H9 (cell line): Measurements from ENCODE around the gene CPXM2. TPM values are rescaled to one million over a fixed set of nuclear protein-coding genes. Genes with fewer than 3 reads are reported as not detected.

Experiments
- DNase-seq: peaks from one replicate; pipeline ENCODE4 v3.0.0-alpha.2; 2017
- H2AFZ ChIP-seq: one replicate; pipeline ENCODE4 v1.6.1; 2013; ENCODE audit warnings: mild to moderate bottlenecking, low read length, control low read depth, moderate library complexity
- H2AK5ac ChIP-seq: 2 replicates; pipeline ENCODE4 v1.6.1; 2013; ENCODE audit warnings: low read length, control low read depth, mixed read lengths; ENCODE audit not compliant: insufficient read length
- H2BK120ac ChIP-seq: one replicate; pipeline ENCODE4 v1.6.1; 2013; ENCODE audit warnings: low read depth, mild to moderate bottlenecking, low read length, control low read depth, inconsistent platforms; ENCODE audit not compliant: poor library complexity, severe bottlenecking
- H2BK12ac ChIP-seq: 2 replicates; pipeline ENCODE4 v1.6.1; 2013; ENCODE audit warnings: low read length, control low read depth, mixed read lengths, low read depth; ENCODE audit not compliant: insufficient read length
- H2BK15ac ChIP-seq: 2 replicates; pipeline ENCODE4 v1.6.1; 2013; ENCODE audit warnings: low read depth, low read length, control low read depth
- H2BK20ac ChIP-seq: one replicate; pipeline ENCODE4 v1.6.1; 2013; ENCODE audit warnings: low read depth, mild to moderate bottlenecking, low read length, control low read depth, inconsistent platforms; ENCODE audit not compliant: poor library complexity, severe bottlenecking
- H2BK5ac ChIP-seq: 2 replicates; pipeline ENCODE4 v1.6.1; 2013; ENCODE audit warnings: low read length, control low read depth, mixed read lengths; ENCODE audit not compliant: insufficient read length
- H3K14ac ChIP-seq: 2 replicates; pipeline ENCODE4 v1.6.1; 2013; ENCODE audit warnings: low read length, control low read depth; ENCODE audit not compliant: insufficient read depth
- H3K18ac ChIP-seq: 2 replicates; pipeline ENCODE4 v1.6.1; 2013; ENCODE audit warnings: low read depth, mild to moderate bottlenecking, mixed read lengths, low read length, control low read depth; ENCODE audit not compliant: insufficient read length
- H3K23ac ChIP-seq: 2 replicates; pipeline ENCODE4 v1.6.1; 2013; ENCODE audit warnings: low read length, control low read depth, mixed read lengths, low read depth; ENCODE audit not compliant: insufficient read length
- H3K23me2 ChIP-seq: 2 replicates; pipeline ENCODE4 v1.6.1; 2013; ENCODE audit warnings: low read depth, mild to moderate bottlenecking, mixed read lengths, low read length, control low read depth; ENCODE audit not compliant: insufficient read length, poor library complexity, severe bottlenecking
- H3K27ac ChIP-seq: 2 replicates; pipeline ENCODE4 v1.5.1; 2013; ENCODE audit warnings: low read length, control low read depth, mixed read lengths, low read depth; ENCODE audit not compliant: insufficient read length
- H3K27me3 ChIP-seq: 2 replicates; pipeline ENCODE4 v1.6.1; 2013; ENCODE audit warnings: low read length, control low read depth, inconsistent platforms; ENCODE audit not compliant: insufficient read depth
- H3K4ac ChIP-seq: 2 replicates; pipeline ENCODE4 v1.6.1; 2013; ENCODE audit warnings: low read depth, mild to moderate bottlenecking, control low read depth, inconsistent platforms, low read length, moderate library complexity
- H3K4me1 ChIP-seq: 2 replicates; pipeline ENCODE4 v1.6.1; 2013; ENCODE audit warnings: low read length, control low read depth, inconsistent platforms; ENCODE audit not compliant: insufficient read depth
- H3K4me2 ChIP-seq: 2 replicates; pipeline ENCODE4 v1.6.1; 2013; ENCODE audit warnings: low read length, control low read depth, mixed read lengths; ENCODE audit not compliant: insufficient read length, insufficient read depth
- H3K56ac ChIP-seq: 2 replicates; pipeline ENCODE4 v1.6.1; 2013; ENCODE audit warnings: low read depth, mild to moderate bottlenecking, mixed read lengths, low read length, control low read depth; ENCODE audit not compliant: insufficient read length
- H3K79me1 ChIP-seq: 2 replicates; pipeline ENCODE4 v1.6.1; 2013; ENCODE audit warnings: low read depth, mild to moderate bottlenecking, moderate library complexity, low read length, control low read depth, inconsistent platforms; ENCODE audit not compliant: insufficient read depth, poor library complexity, severe bottlenecking
- H3K79me2 ChIP-seq: 2 replicates; pipeline ENCODE4 v1.6.1; 2013; ENCODE audit warnings: low read length, control low read depth, inconsistent platforms; ENCODE audit not compliant: insufficient read depth
- H3K9ac ChIP-seq: 2 replicates; pipeline ENCODE4 v1.6.1; 2013; ENCODE audit warnings: low read length, control low read depth, mixed read lengths; ENCODE audit not compliant: insufficient read length; ENCODE audit errors: extremely low read depth
- H3K9me3 ChIP-seq: one replicate; pipeline ENCODE4 v1.6.1; 2013; ENCODE audit warnings: low read depth, low read length, inconsistent platforms; ENCODE audit not compliant: control insufficient read depth
- H3T11ph ChIP-seq: one replicate; pipeline ENCODE4 v1.6.1; 2013; ENCODE audit warnings: mild to moderate bottlenecking, low read length, control low read depth, inconsistent platforms
- H4K20me1 ChIP-seq: one replicate; pipeline ENCODE4 v1.6.1; 2013; ENCODE audit not compliant: control insufficient read depth, insufficient read length, insufficient read depth
- H4K5ac ChIP-seq: 2 replicates; pipeline ENCODE4 v1.6.1; 2013; ENCODE audit warnings: low read depth, mild to moderate bottlenecking, mixed read lengths, low read length, control low read depth; ENCODE audit not compliant: insufficient read length
- H4K8ac ChIP-seq: replicated peaks from 2 replicates; pipeline ENCODE4 v1.6.1; 2013; ENCODE audit warnings: low read length, control low read depth, mixed read lengths, low read depth; ENCODE audit not compliant: insufficient read length
- H4K91ac ChIP-seq: 2 replicates; pipeline ENCODE4 v1.6.1; 2013; ENCODE audit warnings: low read depth, mild to moderate bottlenecking, moderate library complexity, mixed read lengths, low read length, control low read depth; ENCODE audit not compliant: insufficient read length
- H3K27ac Mint-ChIP-seq, 3 experiments: 2 replicates in 2 of 3; 3 replicates in 1 of 3; pipeline ENCODE4 v1.8.0; 2020 to 2021; ENCODE audit warnings: mixed read lengths in 3 of 3, mild to moderate bottlenecking in 1 of 3, moderate library complexity in 1 of 3
- H3K27me3 Mint-ChIP-seq: 2 replicates; pipeline ENCODE4 v1.8.0; 2021; ENCODE audit warnings: low read depth, mild to moderate bottlenecking, moderate library complexity, mixed read lengths
- H3K36me3 Mint-ChIP-seq, 3 experiments: 2 replicates in 2 of 3; 3 replicates in 1 of 3; pipeline ENCODE4 v1.8.0; 2020 to 2021; ENCODE audit warnings: low read depth in 3 of 3, mixed read lengths in 3 of 3; ENCODE audit not compliant: insufficient read depth in 1 of 3
- H3K4me1 Mint-ChIP-seq, 2 experiments: 2 replicates each; pipeline ENCODE4 v1.8.0; 2020; ENCODE audit warnings: mixed read lengths in 2 of 2
- H3K4me3 Mint-ChIP-seq, 2 experiments: 2 replicates in 1 of 2; 3 replicates in 1 of 2; pipeline ENCODE4 v1.8.0; 2020 to 2021; ENCODE audit warnings: mild to moderate bottlenecking in 2 of 2, mixed read lengths in 2 of 2, moderate library complexity in 1 of 2
- H3K9me3 Mint-ChIP-seq, 2 experiments: 2 replicates in 1 of 2; 3 replicates in 1 of 2; pipeline ENCODE4 v1.8.0; 2020; ENCODE audit warnings: mild to moderate bottlenecking in 2 of 2, mixed read lengths in 2 of 2, moderate library complexity in 1 of 2
- WGBS: extraction: QIAGEN DNeasy Blood & Tissue Kit; methylation state at CpG from one replicate; pipeline ENCODE4 v1.1.7; 2013; ENCODE audit warnings: missing lambda C conversion rate, low lambda C conversion rate, mixed read lengths; ENCODE audit not compliant: insufficient read length; ENCODE audit errors: extremely low coverage; 5-methylcytosine and 5-hydroxymethylcytosine counted together
- total RNA-seq: library from RNA; stranded (reverse); gene quantifications from 2 replicates; pipeline ENCODE4 v1.2.1, GENCODE V29; 2021
- TF ChIP-seq, protein P1 (sequence below): fragments of 200-600 bp; sonication (generic); conservative IDR thresholded peaks from 3 replicates; pipeline ENCODE4 v1.8.0; 2021; ENCODE audit warnings: antibody characterized with exemption, mild to moderate bottlenecking

CPXM2 gene
- total RNA-seq, 1 experiment from 2014 or later, result 1.7 TPM

DNA sequence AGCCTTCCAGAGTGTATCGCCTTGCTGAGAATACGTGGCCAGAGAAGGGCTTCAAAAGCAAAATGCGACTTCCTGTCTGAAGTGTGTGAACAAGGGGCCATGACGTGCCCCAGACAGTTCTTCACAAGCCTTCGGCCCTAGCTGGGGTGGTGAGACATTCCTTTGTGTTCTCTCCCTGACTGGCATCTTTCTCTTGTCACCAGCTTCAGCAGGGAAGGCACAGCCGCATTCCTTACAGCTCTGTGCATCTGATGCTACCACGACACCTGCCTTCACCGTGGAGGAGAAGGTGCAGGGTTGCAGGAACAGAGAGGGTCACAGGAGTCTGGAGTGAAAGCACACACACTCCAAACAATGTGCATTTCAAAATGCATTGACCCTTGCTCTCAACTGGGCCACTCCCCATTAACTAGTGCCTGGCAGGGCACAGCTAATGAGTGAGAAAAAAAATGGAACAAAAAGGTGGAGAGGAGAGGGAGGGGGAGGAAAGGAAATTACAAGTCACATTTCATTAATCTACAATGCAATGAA, 132.0 kb downstream of the CPXM2 start:
- Histone ChIP-seq H2BK5ac (no peak overlapping the region), H3K9me3 (no peaks in the 10 kb centered on the region), H3K27ac (no peak overlapping the region), H4K20me1 (no peaks in the 10 kb centered on the region), H3K27me3 (no peaks in the 10 kb centered on the region), H3K14ac (no peak overlapping the region), H2BK20ac (no peak overlapping the region), H3K9ac (no peak overlapping the region), H2BK120ac (no peak overlapping the region), H2AFZ (no peak overlapping the region), H2AK5ac (no peak overlapping the region), H3K23me2 (no peaks in the 10 kb centered on the region), H4K91ac (no peak overlapping the region), H3K56ac (no peak overlapping the region), H3K79me1 (no peaks in the 10 kb centered on the region), H3K4me2 (no peak overlapping the region), H4K5ac (no peak overlapping the region), H3K79me2 (no peaks in the 10 kb centered on the region), H3K23ac (no peak overlapping the region), H2BK12ac (no peak overlapping the region), H3K4me1 (peaks cover 11% of the 10 kb centered on the region; the same call in 1 of the 2 replicates), H3T11ph (no peak overlapping the region), H2BK15ac (no peak overlapping the region), H3K4ac (no peak overlapping the region), H3K18ac (no peak overlapping the region), H4K8ac (no peak overlapping the region)
- Mint-ChIP-seq H3K27me3 (no peaks in the 10 kb centered on the region; the same call in 1 of the 2 replicates), H3K27ac (no peak overlapping the region), H3K4me3 (no peak overlapping the region), H3K4me1 (peaks cover 29 to 32% of the 10 kb centered on the region in 2 experiments), H3K9me3 (no peaks in the 10 kb centered on the region), H3K36me3 (no peaks in the 10 kb centered on the region)
- TF ChIP-seq, protein P1, sequence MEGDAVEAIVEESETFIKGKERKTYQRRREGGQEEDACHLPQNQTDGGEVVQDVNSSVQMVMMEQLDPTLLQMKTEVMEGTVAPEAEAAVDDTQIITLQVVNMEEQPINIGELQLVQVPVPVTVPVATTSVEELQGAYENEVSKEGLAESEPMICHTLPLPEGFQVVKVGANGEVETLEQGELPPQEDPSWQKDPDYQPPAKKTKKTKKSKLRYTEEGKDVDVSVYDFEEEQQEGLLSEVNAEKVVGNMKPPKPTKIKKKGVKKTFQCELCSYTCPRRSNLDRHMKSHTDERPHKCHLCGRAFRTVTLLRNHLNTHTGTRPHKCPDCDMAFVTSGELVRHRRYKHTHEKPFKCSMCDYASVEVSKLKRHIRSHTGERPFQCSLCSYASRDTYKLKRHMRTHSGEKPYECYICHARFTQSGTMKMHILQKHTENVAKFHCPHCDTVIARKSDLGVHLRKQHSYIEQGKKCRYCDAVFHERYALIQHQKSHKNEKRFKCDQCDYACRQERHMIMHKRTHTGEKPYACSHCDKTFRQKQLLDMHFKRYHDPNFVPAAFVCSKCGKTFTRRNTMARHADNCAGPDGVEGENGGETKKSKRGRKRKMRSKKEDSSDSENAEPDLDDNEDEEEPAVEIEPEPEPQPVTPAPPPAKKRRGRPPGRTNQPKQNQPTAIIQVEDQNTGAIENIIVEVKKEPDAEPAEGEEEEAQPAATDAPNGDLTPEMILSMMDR, result no peak
- no CpG with 5 or more reads among the region's 8 CpGs for WGBS
- DNase-seq, result no peak
